Hematopoietic multipotent progenitor cell treated with erythropoietin and hydrocortisone succinate and interleukin-3 and kit ligand, for 15 days (in vitro differentiated cells): Measurements from ENCODE around the gene RPL35.

Experiments
- DNase-seq: peaks from one replicate; pipeline ENCODE4 v3.0.0-alpha.2; 2015; ENCODE audit warnings: low spot score

Gene RPL35

GRCh38 chr9:124820698-124821623 lies 40.8 kb downstream of the RPL35 start:
- DNase-seq = no peak

DNA sequence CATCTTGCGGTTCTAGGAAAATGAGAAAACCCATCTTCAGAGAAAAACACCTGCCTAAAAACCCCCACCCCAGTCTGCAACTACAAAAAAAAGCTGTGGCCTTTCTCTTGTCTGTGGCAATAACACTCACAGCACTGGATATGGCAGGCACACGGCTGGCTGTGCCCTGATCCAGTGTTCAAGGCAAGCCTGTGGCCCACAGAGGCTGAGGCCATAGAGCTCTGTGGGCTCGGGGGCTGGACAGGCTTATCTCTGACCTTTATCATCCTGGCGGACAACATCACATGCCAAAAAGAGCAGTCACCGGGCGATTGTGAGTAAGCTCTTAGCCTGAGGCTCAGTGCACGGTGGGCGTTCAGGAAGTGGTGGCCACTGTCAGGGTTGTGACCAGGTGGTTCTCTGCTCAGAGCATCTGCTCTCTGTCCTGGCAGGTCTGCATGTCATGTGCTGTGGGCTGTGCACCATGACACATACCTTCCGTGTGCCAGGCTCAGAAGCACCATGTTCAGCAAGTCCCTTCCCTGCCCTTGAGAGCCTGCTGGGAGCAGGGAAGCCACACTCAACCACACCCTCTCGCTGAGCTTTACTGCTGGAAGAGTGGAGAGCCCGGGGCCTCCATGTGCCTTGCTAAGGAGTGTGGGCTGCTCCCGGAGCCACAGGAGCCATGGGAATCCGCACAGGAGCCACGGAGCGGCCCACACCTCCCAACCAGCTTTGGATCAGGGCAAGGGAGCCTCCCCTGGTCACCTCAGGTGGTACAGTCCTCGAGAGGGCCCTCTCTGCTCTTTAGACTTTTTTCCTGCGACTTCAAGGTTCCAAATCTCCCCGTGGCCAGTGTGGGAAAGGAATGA lies 43.1 kb downstream of the RPL35 start:
- DNase-seq = no peak

DNA sequence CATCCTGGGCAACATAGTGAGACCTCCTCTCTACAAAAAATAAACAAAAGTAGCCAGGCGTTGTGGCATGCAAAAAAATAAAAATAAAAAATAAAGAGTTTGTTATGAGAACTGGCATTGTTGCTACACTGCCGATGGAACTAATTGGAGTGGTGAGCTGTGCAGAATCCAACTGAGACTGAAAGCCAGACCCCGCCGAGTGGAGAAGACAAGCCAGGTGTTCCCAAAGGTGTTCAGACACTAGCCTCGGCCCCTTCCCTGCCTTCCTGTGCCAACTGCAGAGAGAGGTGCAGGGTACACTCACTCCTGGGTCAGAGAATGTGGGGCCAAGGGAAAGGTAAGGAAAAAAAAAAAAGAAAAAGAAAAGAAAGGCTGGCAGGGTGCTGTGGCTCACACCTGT lies 46.2 kb downstream of the RPL35 start:
- DNase-seq = no peak

DNA sequence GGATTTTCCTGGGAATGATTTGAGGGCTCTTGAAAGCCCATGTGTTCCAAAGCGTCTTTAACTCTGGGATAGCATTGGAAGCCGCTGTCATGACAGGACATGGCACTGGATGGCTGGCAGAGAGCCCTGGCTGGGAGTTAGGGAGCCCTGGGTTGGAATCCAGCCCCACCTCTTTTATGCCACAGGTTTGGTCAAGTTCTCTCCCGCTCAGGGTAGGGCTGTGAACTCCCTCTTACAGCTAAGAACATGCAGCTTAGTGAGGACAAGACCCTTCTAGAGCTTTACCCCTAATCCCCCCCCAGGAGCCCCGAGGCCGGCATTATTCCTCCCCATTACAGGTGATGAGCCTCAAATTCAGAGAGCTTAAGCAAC lies 47.6 kb downstream of the RPL35 start:
- DNase-seq = no peak

GRCh38 chr9:124813501-124814163 lies 48.1 kb downstream of the RPL35 start:
- no peak for DNase-seq

GRCh38 chr9:124813041-124813440 lies 48.7 kb downstream of the RPL35 start:
- no peak for DNase-seq

DNA sequence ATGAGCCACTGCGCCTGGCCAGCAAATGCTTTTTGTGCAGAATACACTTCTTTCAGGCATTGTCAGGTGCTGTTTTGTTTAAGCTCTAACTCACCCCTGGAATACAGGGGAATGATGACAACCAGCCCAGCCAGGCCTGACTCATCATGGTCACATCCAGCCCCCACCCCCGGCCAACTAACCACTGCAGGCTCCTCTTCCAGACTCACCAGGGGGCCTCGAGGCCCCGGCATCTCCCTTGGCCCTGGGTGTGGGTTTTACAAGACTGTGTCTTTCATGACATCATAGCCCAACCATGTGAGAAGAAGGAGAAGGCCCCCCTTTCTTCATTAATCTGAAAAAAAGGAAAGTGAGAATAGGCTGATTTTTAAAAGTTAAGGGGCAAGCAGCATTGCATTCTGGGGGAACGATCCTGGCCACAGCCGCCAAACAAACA lies 49.3 kb downstream of the RPL35 start:
- no peak for DNase-seq

DNA sequence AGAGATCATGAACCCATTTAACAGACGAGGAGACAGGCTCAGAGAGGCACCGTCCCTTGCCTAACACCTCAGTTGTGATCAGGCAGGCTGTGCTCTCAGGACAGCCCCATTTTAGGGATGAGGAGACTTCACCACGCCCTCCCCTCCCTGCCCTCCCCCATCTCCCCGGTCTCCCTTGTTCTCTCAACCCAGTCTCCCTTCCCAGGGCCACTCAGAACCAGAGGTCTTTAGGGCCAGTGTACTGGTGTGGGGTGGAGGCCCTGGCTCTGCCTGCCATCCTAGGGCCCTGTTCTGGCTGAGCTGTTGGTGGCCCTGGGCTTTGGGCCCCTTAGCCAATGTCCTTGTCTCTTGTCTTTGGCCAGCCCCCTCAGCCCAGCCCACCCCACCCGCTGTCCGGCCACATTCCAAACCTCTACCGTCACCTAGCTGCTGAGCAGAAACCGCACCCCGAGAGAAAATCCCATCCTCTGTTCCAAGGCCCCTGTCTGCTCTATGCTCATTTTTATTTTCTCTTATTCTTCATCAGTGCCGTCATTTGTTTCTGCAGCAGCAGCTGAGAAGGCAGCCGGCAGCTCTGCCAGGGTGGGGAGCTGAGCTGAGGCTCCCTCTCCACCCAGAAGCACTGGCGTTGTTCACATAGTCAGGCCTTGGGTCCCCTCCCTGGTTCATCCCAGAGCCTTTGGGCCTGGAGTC lies 50.9 kb downstream of the RPL35 start:
- DNase-seq = no peak

- DNase-seq = no peak
Measured at GRCh38 chr9:124809741-124810500, 51.8 kb downstream of the RPL35 start.

DNA sequence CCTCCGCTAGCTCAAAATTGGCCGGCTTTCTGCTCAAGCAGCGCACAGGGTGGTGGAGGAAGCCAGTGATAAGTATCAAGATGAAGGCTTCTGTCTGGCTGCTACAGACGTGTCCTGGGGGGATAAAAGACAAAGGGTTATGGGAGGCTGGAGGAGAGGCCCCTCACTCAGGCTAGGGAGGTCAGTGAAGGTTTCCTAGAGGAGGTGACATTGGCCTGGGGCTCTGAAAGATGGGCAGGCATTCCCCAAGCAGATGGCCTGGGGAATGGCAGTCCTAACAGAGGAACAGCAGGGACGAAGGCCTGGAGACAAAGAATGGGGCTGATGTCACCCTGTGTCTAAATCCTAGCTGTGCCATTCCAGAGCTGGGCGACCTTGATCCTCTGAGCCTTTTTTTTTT lies 52.5 kb downstream of the RPL35 start:
- DNase-seq = no peak

GRCh38 chr9:124808246-124808956 lies 53.4 kb downstream of the RPL35 start:
- no peak for DNase-seq
